Urinary bladder (tissue), 4 donors: ENCODE results near the gene DEFB124. TPM values are rescaled to one million over a fixed set of nuclear protein-coding genes. Genes with fewer than 3 reads are reported as not detected.
"Not testable (repeated sequence)": the region's sequence is repeated elsewhere in the genome, so short reads cannot be mapped to it uniquely, and the experiment has no call there.

Experiments used
- DNase-seq: peaks from one replicate; pipeline ENCODE4 v3.0.0-alpha.2; 2015; ENCODE audit errors: extremely low spot score
- H3K27ac ChIP-seq: one replicate; pipeline ENCODE4 v1.5.1; 2013; ENCODE audit warnings: low read depth, mild to moderate bottlenecking, moderate library complexity
- H3K36me3 ChIP-seq: one replicate; pipeline ENCODE4 v1.6.1; 2013; ENCODE audit warnings: mild to moderate bottlenecking, moderate library complexity; ENCODE audit not compliant: insufficient read depth
- H3K4me1 ChIP-seq: one replicate; pipeline ENCODE4 v1.6.1; 2013; ENCODE audit warnings: mild to moderate bottlenecking, moderate library complexity; ENCODE audit not compliant: insufficient read depth
- H3K4me3 ChIP-seq: one replicate; pipeline ENCODE4 v1.5.1; 2013; ENCODE audit warnings: low read depth, low read length
- WGBS: extraction: QIAGEN DNeasy Blood & Tissue Kit; methylation state at CpG from one replicate; pipeline ENCODE4 v1.1.7; 2013; 5-methylcytosine and 5-hydroxymethylcytosine counted together
- polyA plus RNA-seq: library from polyadenylated mRNA; stranded (reverse); fragments of 200-250 nt; gene quantifications from one replicate; pipeline ENCODE4 v1.2.3, GENCODE V29; 2013
- total RNA-seq: library from RNA; depleted of rRNA; stranded (reverse); fragments of >200 nt; gene quantifications from one replicate; pipeline ENCODE4 v1.2.3, GENCODE V29; 2014
- donor health status: healthy with polysubstance abuse.
- donor health status: healthy.

DEFB124 gene
- total and polyA plus RNA-seq, 2 donors: 0.52 TPM; not detected in 1

- H3K36me3 ChIP-seq: no peaks in the 10 kb centered on the region
- peak overlapping the region; percentile 25 for H3K27ac ChIP-seq
- H3K4me1 ChIP-seq: no peaks in the 10 kb centered on the region
- no peak for DNase-seq
- peak overlapping the region; percentile 50 for H3K4me3 ChIP-seq
- WGBS: 7% methylated on average over 29 of the region's 29 CpGs
These were observed 756 bp upstream of the DEFB124 start for GRCh38 chr20:31475472-31476293.

- Histone ChIP-seq H3K4me3 (no peak overlapping the region), H3K4me1 (no peaks in the 10 kb centered on the region), H3K36me3 (no peaks in the 10 kb centered on the region), H3K27ac (no peak overlapping the region)
- 62% methylated on average over 2 of the region's 2 CpGs for WGBS
- DNase-seq: no peak
These were observed 860 bp downstream of the DEFB124 start for GRCh38 chr20:31474097-31474436.

- H3K4me1 ChIP-seq: no peaks in the 10 kb centered on the region
- WGBS: 77% methylated on average over 5 of the region's 5 CpGs
- no peak overlapping the region for H3K27ac ChIP-seq
- no peak for DNase-seq
- no peak overlapping the region for H3K4me3 ChIP-seq
- H3K36me3 ChIP-seq: no peaks in the 10 kb centered on the region
These were observed 1.4 kb downstream of the DEFB124 start for GRCh38 chr20:31473331-31474096.

GRCh38 chr20:31472395-31473330 is 2.3 kb downstream of the DEFB124 start:
- 38% methylated on average over 7 of the region's 8 CpGs for WGBS
- no peaks in the 10 kb centered on the region for H3K36me3 ChIP-seq
- H3K4me1 ChIP-seq: no peaks in the 10 kb centered on the region
- H3K27ac ChIP-seq: no peak overlapping the region
- H3K4me3 ChIP-seq: no peak overlapping the region
- no peak for DNase-seq

- 90% methylated on average over 30 of the region's 33 CpGs for WGBS
- not testable (repeated sequence) for H3K4me1 ChIP-seq
These were observed 4.0 kb downstream of the DEFB124 start for GRCh38 chr20:31470946-31471345.

GRCh38 chr20:31454361-31454760 is 20.6 kb downstream of the DEFB124 start:
- DNase-seq: no peak
- Histone ChIP-seq H3K4me3 (no peak overlapping the region), H3K4me1 (no peaks in the 10 kb centered on the region), H3K36me3 (no peaks in the 10 kb centered on the region), H3K27ac (no peak overlapping the region)
- WGBS: 89% methylated on average over 1 of the region's 1 CpG

More at GRCh38 chr20:31470946-31471345, 4.0 kb downstream of the DEFB124 start:
- DNase-seq, H3K4me3 ChIP-seq, H3K27ac ChIP-seq, H3K36me3 ChIP-seq: not testable (repeated sequence)

- WGBS: 77% methylated on average over 2 of the region's 2 CpGs
- Histone ChIP-seq H3K4me1 (no peaks in the 10 kb centered on the region), H3K4me3 (no peak overlapping the region), H3K27ac (no peak overlapping the region), H3K36me3 (no peaks in the 10 kb centered on the region)
- DNase-seq: no peak
These were observed 22.4 kb downstream of the DEFB124 start for GRCh38 chr20:31452575-31452974.

GRCh38 chr20:31449511-31450414 is 25.2 kb downstream of the DEFB124 start:
- H3K4me1 ChIP-seq: no peaks in the 10 kb centered on the region
- no peaks in the 10 kb centered on the region for H3K36me3 ChIP-seq
- 65% methylated on average over 8 of the region's 8 CpGs for WGBS
- DNase-seq: no peak
- H3K27ac ChIP-seq: no peak overlapping the region
- no peak overlapping the region for H3K4me3 ChIP-seq

GRCh38 chr20:31446084-31446819 is 28.7 kb downstream of the DEFB124 start:
- Histone ChIP-seq H3K4me1 (no peaks in the 10 kb centered on the region), H3K36me3 (no peaks in the 10 kb centered on the region), H3K4me3 (no peak overlapping the region), H3K27ac (no peak overlapping the region)
- 72% methylated on average over 12 of the region's 12 CpGs for WGBS
- no peak for DNase-seq

- no peaks in the 10 kb centered on the region for H3K4me1 ChIP-seq
- no peak within 1 kb of the TSS for H3K4me3 ChIP-seq
- H3K36me3 ChIP-seq: no peaks in the 10 kb centered on the region
- 75% methylated on average over 16 of the region's 16 CpGs for WGBS
- H3K27ac ChIP-seq: no peak within 1 kb of the TSS
- no peak for DNase-seq
These were observed 34.8 kb downstream of the DEFB124 start, which contains the start of gene DEFB123 for GRCh38 chr20:31440012-31440659. DEFB123 (plus strand) TSS chr20:31440632; CDS start chr20:31440699, 67 bp downstream.

GRCh38 chr20:31430568-31431115 is 44.3 kb downstream of the DEFB124 start:
- WGBS: 65% methylated on average over 4 of the region's 4 CpGs
- Histone ChIP-seq H3K36me3 (no peaks in the 10 kb centered on the region), H3K4me1 (no peaks in the 10 kb centered on the region), H3K4me3 (no peak overlapping the region), H3K27ac (no peak overlapping the region)
- no peak for DNase-seq
